H1 (cell line): Measurements from ENCODE around the gene LY6G6F. TPM values are rescaled to one million over a fixed set of nuclear protein-coding genes. Genes with fewer than 3 reads are reported as not detected.

ENCODE experiments used
- CTCF ChIA-PET: fragments of 300-600 bp; sonication (Branson Sonifier 250); formaldehyde crosslinking; loops from one replicate; lab custom pipeline; 2021; ENCODE audit not compliant: partially characterized antibody; lab: Charles Lee
- POLR2A ChIA-PET: fragments of 300-600 bp; sonication (Branson Sonifier 250); formaldehyde crosslinking; loops from one replicate; lab custom pipeline; 2021; ENCODE audit warnings: inconsistent platforms; ENCODE audit not compliant: partially characterized antibody; lab: Charles Lee
- DNase-seq, 2 experiments: peaks; one replicate each; pipeline versions ENCODE4 v3.0.0 to v3.0.0-alpha.2; 2010 to 2022; ENCODE audit warnings: low spot score in 2 of 2, low read depth in 1 of 2, mixed read lengths in 1 of 2
- FAIRE-seq: peaks from 2 replicates; lab custom pipeline; 2011; peaks lifted over from hg19 to GRCh38; lab: Jason Lieb, UNC
- H2AFZ ChIP-seq: 2 replicates; pipeline ENCODE4 v1.8.1; 2012; ENCODE audit warnings: low read length, inconsistent platforms
- H2AK5ac ChIP-seq: 2 replicates; pipeline ENCODE4 v1.6.1; 2013; ENCODE audit warnings: low read depth, low read length
- H2BK120ac ChIP-seq: replicated peaks from 2 replicates; pipeline ENCODE3; 2013; ENCODE audit warnings: low read depth, low read length, inconsistent platforms
- H2BK12ac ChIP-seq: 2 replicates; pipeline ENCODE4 v1.6.1; 2013; ENCODE audit warnings: low read depth, low read length
- H2BK15ac ChIP-seq: 2 replicates; pipeline ENCODE4 v1.6.1; 2013; ENCODE audit warnings: low read length
- H2BK20ac ChIP-seq: 2 replicates; pipeline ENCODE4 v1.6.1; 2013; ENCODE audit warnings: low read length
- H2BK5ac ChIP-seq: 2 replicates; pipeline ENCODE4 v1.6.1; 2013; ENCODE audit warnings: low read depth, low read length
- H3K14ac ChIP-seq: 2 replicates; pipeline ENCODE4 v1.6.1; 2013; ENCODE audit warnings: inconsistent platforms; ENCODE audit not compliant: insufficient read length
- H3K18ac ChIP-seq: 2 replicates; pipeline ENCODE4 v1.6.1; 2013; ENCODE audit warnings: low read length; ENCODE audit errors: extremely low read depth
- H3K23ac ChIP-seq: 2 replicates; pipeline ENCODE4 v1.6.1; 2013; ENCODE audit warnings: inconsistent platforms; ENCODE audit not compliant: insufficient read length
- H3K23me2 ChIP-seq: 2 replicates; pipeline ENCODE4 v1.6.1; 2013; ENCODE audit warnings: low read depth, low read length
- H3K27ac ChIP-seq: 2 replicates; pipeline ENCODE4 v1.6.1; 2011; ENCODE audit warnings: low read depth, low read length, inconsistent platforms
- H3K27me3 ChIP-seq, 4 experiments: replicated peaks in 1 of 4; 1 replicate in 1 of 4; 2 replicates in 3 of 4; pipeline versions ENCODE4 v1.6.1 to v1.8.1; 2011 to 2013; ENCODE audit warnings: low read length in 3 of 4, mild to moderate bottlenecking in 3 of 4, inconsistent platforms in 2 of 4, mixed read lengths in 2 of 4, moderate library complexity in 1 of 4; ENCODE audit not compliant: control insufficient read depth in 3 of 4, insufficient read depth in 3 of 4; ENCODE audit errors: extremely low read depth in 1 of 4
- H3K36me3 ChIP-seq, 4 experiments: 2 replicates each; pipeline versions ENCODE4 v1.6.1 to v1.8.1; 2011 to 2013; ENCODE audit warnings: mild to moderate bottlenecking in 4 of 4, low read length in 3 of 4, moderate library complexity in 2 of 4, control low read depth in 1 of 4, inconsistent platforms in 1 of 4; ENCODE audit not compliant: insufficient read depth in 4 of 4, control insufficient read depth in 2 of 4
- H3K4ac ChIP-seq: replicated peaks from 2 replicates; pipeline ENCODE3; 2013; ENCODE audit warnings: low read length, low read depth, mixed read lengths, inconsistent platforms; ENCODE audit not compliant: insufficient read length
- H3K4me1 ChIP-seq, 4 experiments: replicated peaks in 1 of 4; 1 replicate in 1 of 4; 2 replicates in 3 of 4; pipeline versions ENCODE4 v1.6.1 to v1.8.1; 2011 to 2013; ENCODE audit warnings: low read length in 3 of 4, inconsistent platforms in 2 of 4, mixed read lengths in 1 of 4; ENCODE audit not compliant: insufficient read depth in 4 of 4, control insufficient read depth in 3 of 4
- H3K4me2 ChIP-seq, 2 experiments: 2 replicates each; pipeline versions ENCODE4 v1.6.1 to v1.8.1; 2011 to 2013; ENCODE audit warnings: low read depth in 2 of 2, low read length in 2 of 2, control low read depth in 1 of 2, inconsistent platforms in 1 of 2, mild to moderate bottlenecking in 1 of 2; ENCODE audit not compliant: insufficient read depth in 1 of 2
- H3K4me3 ChIP-seq, 4 experiments: fragments of 200-600, 300-600 bp in 1 of 4; sonication (generic), shearing (Covaris generic), sonication (Bioruptor Twin) in 1 of 4; 2 replicates each; pipeline versions ENCODE4 v1.5.1 to v1.8.1; 2011 to 2016; ENCODE audit warnings: low read length in 4 of 4, low read depth in 3 of 4, control low read depth in 2 of 4, inconsistent platforms in 2 of 4, mild to moderate bottlenecking in 2 of 4, mixed read lengths in 1 of 4, moderate library complexity in 1 of 4; ENCODE audit not compliant: insufficient read depth in 2 of 4; ENCODE audit errors: extremely low read depth in 1 of 4
- H3K56ac ChIP-seq: replicated peaks from 2 replicates; pipeline ENCODE3; 2013; ENCODE audit warnings: low read depth, mild to moderate bottlenecking, mixed read lengths, low read length, inconsistent platforms; ENCODE audit not compliant: insufficient read length
- H3K79me1 ChIP-seq: 2 replicates; pipeline ENCODE4 v1.6.1; 2013; ENCODE audit warnings: low read depth, low read length, control low read depth
- H3K79me2 ChIP-seq, 2 experiments: 2 replicates each; pipeline versions ENCODE4 v1.6.1 to v1.8.1; 2012 to 2013; ENCODE audit warnings: low read length in 2 of 2, mild to moderate bottlenecking in 2 of 2, inconsistent platforms in 1 of 2; ENCODE audit not compliant: insufficient read depth in 2 of 2, control insufficient read depth in 1 of 2
- H3K9ac ChIP-seq, 4 experiments: replicated peaks in 1 of 4; 1 replicate in 1 of 4; 2 replicates in 3 of 4; pipeline versions ENCODE4 v1.6.1 to v1.8.1; 2011 to 2013; ENCODE audit warnings: low read depth in 3 of 4, low read length in 3 of 4, control low read depth in 2 of 4, mild to moderate bottlenecking in 2 of 4, moderate library complexity in 2 of 4, inconsistent platforms in 1 of 4; ENCODE audit errors: extremely low read depth in 1 of 4
- H3K9me3 ChIP-seq, 2 experiments: 2 replicates each; pipeline versions ENCODE4 v1.6.1 to v1.8.1; 2012 to 2013; ENCODE audit warnings: mild to moderate bottlenecking in 2 of 2, moderate library complexity in 2 of 2, control low read depth in 1 of 2, inconsistent platforms in 1 of 2, low read depth in 1 of 2, low read length in 1 of 2, mixed read lengths in 1 of 2; ENCODE audit not compliant: insufficient read depth in 2 of 2
- H4K20me1 ChIP-seq, 2 experiments: replicated peaks in 1 of 2; 2 replicates each; pipeline versions ENCODE3 to v1.8.1; 2011 to 2013; ENCODE audit warnings: inconsistent platforms in 2 of 2, low read length in 2 of 2, mild to moderate bottlenecking in 1 of 2; ENCODE audit not compliant: insufficient read depth in 2 of 2, control insufficient read depth in 1 of 2
- H4K5ac ChIP-seq: 2 replicates; pipeline ENCODE4 v1.6.1; 2013; ENCODE audit warnings: low read length, low read depth, mixed read lengths, inconsistent platforms; ENCODE audit not compliant: insufficient read length
- H4K8ac ChIP-seq: 2 replicates; pipeline ENCODE4 v1.8.0; 2013; ENCODE audit warnings: mild to moderate bottlenecking, moderate library complexity, low read length, inconsistent platforms; ENCODE audit not compliant: insufficient read depth; ENCODE audit errors: extremely low read depth
- H4K91ac ChIP-seq: replicated peaks from 2 replicates; pipeline ENCODE3; 2013; ENCODE audit warnings: low read length, mixed read lengths, inconsistent platforms; ENCODE audit not compliant: insufficient read length
- CBX8 ChIP-seq: fragments of 300-800, 300-1000 bp; sonication (generic); IDR thresholded peaks from 2 replicates; pipeline ENCODE4 v1.7.1; 2016; ENCODE audit warnings: low read depth, low read length, borderline replicate concordance
- CHD2 ChIP-seq: IDR thresholded peaks from 2 replicates; pipeline ENCODE4 v1.6.1; 2012; ENCODE audit warnings: low read length, improper control_type of control experiment
- CTBP2 ChIP-seq: IDR thresholded peaks from 2 replicates; pipeline ENCODE4 v1.7.0; 2011; ENCODE audit warnings: borderline replicate concordance, mild to moderate bottlenecking, moderate library complexity, mixed read lengths, low read length; ENCODE audit not compliant: insufficient read depth, insufficient read length
- FOSL1 ChIP-seq: IDR thresholded peaks from 2 replicates; pipeline ENCODE4 v1.6.1; 2011; ENCODE audit warnings: mild to moderate bottlenecking, low read depth, low read length, moderate library complexity; ENCODE audit not compliant: insufficient read depth
- HDAC2 ChIP-seq, 2 experiments: fragments of 300-600 bp in 1 of 2; sonication (generic) in 1 of 2; IDR thresholded peaks; 2 replicates each; pipeline ENCODE4 v1.6.1; 2011 to 2012; ENCODE audit warnings: low read depth in 2 of 2, low read length in 2 of 2, mild to moderate bottlenecking in 2 of 2, moderate library complexity in 2 of 2, borderline replicate concordance in 1 of 2, inconsistent platforms in 1 of 2
- KDM1A ChIP-seq: fragments of 200-600, 300-600 bp; sonication (generic); IDR thresholded peaks from 2 replicates; pipeline ENCODE4 v1.7.1; 2016; ENCODE audit warnings: mild to moderate bottlenecking, low read length, borderline replicate concordance
- SIX5 ChIP-seq: IDR thresholded peaks from 2 replicates; pipeline ENCODE4 v1.6.1; 2011; ENCODE audit warnings: mild to moderate bottlenecking, low read depth, low read length
- TAF1 ChIP-seq: IDR thresholded peaks from 2 replicates; pipeline ENCODE4 v1.6.1; 2011; ENCODE audit warnings: mild to moderate bottlenecking, low read depth, low read length
- TAF7 ChIP-seq: optimal IDR thresholded peaks from 2 replicates; pipeline ENCODE3; 2011; ENCODE audit warnings: low read depth, mild to moderate bottlenecking, inconsistent platforms, low read length, moderate library complexity, borderline replicate concordance
- TCF12 ChIP-seq: IDR thresholded peaks from 2 replicates; pipeline ENCODE4 v1.6.1; 2011; ENCODE audit warnings: low read depth, mild to moderate bottlenecking, low read length
- YY1 ChIP-seq: IDR thresholded peaks from 2 replicates; pipeline ENCODE4 v1.6.1; 2011; ENCODE audit warnings: low read depth, mild to moderate bottlenecking, low read length
- WGBS, 2 experiments: shearing (Covaris generic) in 1 of 2; methylation state at CpG; one replicate each; pipeline versions ENCODE4 v1.1.6 to v1.1.7; 2013 to 2015; ENCODE audit warnings: low lambda C conversion rate in 2 of 2, mixed read lengths in 2 of 2, inconsistent platforms in 1 of 2, low coverage in 1 of 2, missing lambda C conversion rate in 1 of 2; ENCODE audit not compliant: insufficient replicate concordance in 2 of 2, insufficient coverage in 1 of 2, insufficient read length in 1 of 2; ENCODE audit errors: extremely low coverage in 1 of 2, missing lambda C conversion rate in 1 of 2; 5-methylcytosine and 5-hydroxymethylcytosine counted together
- polyA plus RNA-seq, 7 experiments: library from polyadenylated mRNA; depleted of rRNA in 3 of 7; stranded (reverse) in 5 of 7; unstranded in 2 of 7; fragments of >200 nt in 5 of 7; fragments of 200-250 nt in 2 of 7; gene quantifications; 1 replicate in 5 of 7; 2 replicates in 1 of 7; 4 replicates in 1 of 7; pipeline versions ENCODE4 v1.2.1 to v1.2.3, GENCODE V29; 2011 to 2013; ENCODE audit warnings: missing spikeins in 2 of 7, mixed read lengths in 2 of 7
- total RNA-seq: library from RNA; stranded (reverse); fragmentation: NEBNext Ultra II Directional; extraction: Animal tissue kit (Norgen Biotek cat#: 25700); gene quantifications from 2 replicates; pipeline ENCODE4 v1.2.1, GENCODE V29; 2021

The LY6G6F gene
- total and polyA plus RNA-seq, 2 of the 8 experiments (the other 6 are each of a cell fraction or from before 2014, with no cell fraction given), result not detected

DNA sequence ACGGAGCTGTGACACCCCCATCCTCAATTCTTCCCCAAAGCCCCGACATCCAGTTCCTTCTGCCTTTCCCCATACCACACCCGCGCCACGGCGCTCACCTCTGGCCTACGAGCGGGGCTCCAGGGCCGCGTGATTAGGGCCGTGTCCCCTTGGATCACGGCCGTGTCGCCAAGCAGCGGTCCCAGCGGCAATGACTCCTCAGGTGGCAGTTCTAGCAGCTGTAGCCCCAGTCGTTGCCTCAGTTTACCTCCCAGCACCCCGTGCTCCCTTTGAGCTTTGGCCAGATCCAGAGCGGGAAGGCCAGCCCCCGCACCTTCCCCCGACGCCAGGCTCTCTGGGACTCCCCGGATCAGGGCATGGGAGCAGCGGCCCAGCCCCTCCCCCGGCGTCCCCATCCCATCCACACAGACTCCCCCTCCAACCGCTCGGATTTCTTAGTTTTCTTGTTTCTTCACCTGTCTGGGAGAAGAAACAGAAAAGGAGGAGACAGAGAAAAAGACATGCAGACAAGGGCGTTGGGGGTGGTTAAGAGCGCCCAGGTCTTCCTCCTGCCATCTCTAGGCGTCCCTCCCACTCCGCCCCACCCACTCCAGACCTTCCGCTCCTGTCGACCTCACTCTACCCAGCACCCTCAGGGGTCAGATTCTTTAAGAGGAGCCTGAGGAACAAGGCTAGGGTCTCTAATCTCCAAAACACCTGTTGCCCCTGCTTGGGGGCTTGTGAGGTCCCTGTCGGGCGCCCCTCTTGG lies 22.3 kb downstream of the LY6G6F start, which contains the start of gene DDAH2:
Gene DDAH2, minus strand, starts transcription at position 533 of the 748 bp plus-strand sequence. Its CDS starts 138 bp downstream, at position 395.
- Histone ChIP-seq H2BK15ac (peak within 1 kb of the TSS; percentile 61; the same call in 1 of the 2 replicates), H3K79me2 (peaks cover 0 to 3% of the 10 kb centered on the region in 2 experiments; a peak in 2 of 4 replicates), H3K23me2 (peaks cover 2% of the 10 kb centered on the region; the same call in 1 of the 2 replicates), H3K14ac (no peak within 1 kb of the TSS), H3K9me3 (no peaks in the 10 kb centered on the region)
- no peak for FAIRE-seq
- TF ChIP-seq TAF1, result no peak
- TF ChIP-seq FOSL1, result no peak
- TF ChIP-seq TAF7, result no peak
- TF ChIP-seq YY1, result no peak
- no peak for TF ChIP-seq CHD2
- 0 out of 4 replicates have a peak, but pooled peaks of 1 of the 2 experiments have one; percentile 62 for TF ChIP-seq HDAC2 (IDR thresholded peaks at IDR 0.05; ENCODE audit: borderline replicate concordance in 1 of 2, low read depth in 2 of 2, low read length in 2 of 2)
- TF ChIP-seq SIX5, result no peak
- TF ChIP-seq KDM1A, result no peak
- no peak for TF ChIP-seq CTBP2
- peak; percentile 98 for TF ChIP-seq TCF12
- TF ChIP-seq CBX8, result no peak
- TF ChIP-seq, all 59 proteins: peak for 2
- peak within 1 kb of the TSS; percentile 62 to 75 (median 71) for H3K9ac ChIP-seq
- peaks cover 8 to 37% (median 31%) of the 10 kb centered on the region in 4 experiments for H3K36me3 ChIP-seq
- peak within 1 kb of the TSS; percentile 56 to 91 (median 83) for H3K4me3 ChIP-seq
- H2AFZ ChIP-seq, result peak within 1 kb of the TSS; percentile 92; the same call in 1 of the 2 replicates
- ChIA-PET POLR2A (interaction anchor here (0.5 to 4.2 kb wide), 30 partner anchors 8 to 427 kb away, joined by 3 to 57 read pairs (median 6); partner anchors contain the start of genes ABHD16A, ATP6V1G2, BAG6 and C6orf47), CTCF (interaction anchor here (0.5 to 8.9 kb wide), 30 partner anchors 8 to 190 kb away, joined by 3 to 89 read pairs (median 4); partner anchors contain the start of genes ABHD16A, C6orf47, LSM2 and LY6G6D)
- peak within 1 kb of the TSS; percentile 92; the same call in 1 of the 2 replicates for H2BK12ac ChIP-seq
- H3K27me3 ChIP-seq, result no peaks in the 10 kb centered on the region
- no peak within 1 kb of the TSS for H2BK20ac ChIP-seq
- H3K23ac ChIP-seq, result no peak within 1 kb of the TSS
- peak within 1 kb of the TSS; percentile 49; the same call in 1 of the 2 replicates for H3K27ac ChIP-seq
- H2BK120ac ChIP-seq, result no peak within 1 kb of the TSS
- peak within 1 kb of the TSS; percentile 84 for H4K5ac ChIP-seq
- peak within 1 kb of the TSS; percentile 31 to 90 for H3K4me2 ChIP-seq
- peak within 1 kb of the TSS; percentile 87 for H3K56ac ChIP-seq
- H3K18ac ChIP-seq, result peak within 1 kb of the TSS; percentile 52
- H4K20me1 ChIP-seq, result peaks cover 0 to 1% of the 10 kb centered on the region in 2 experiments
- H4K91ac ChIP-seq, result peak within 1 kb of the TSS; percentile 27
- WGBS, 2 experiments, result 61% methylated on average over 27 of the region's 36 CpGs; no CpG with 5 or more reads in 1 of the 2 experiments
- no peak for DNase-seq
- no peak within 1 kb of the TSS for H2AK5ac ChIP-seq
- H3K4ac ChIP-seq, result peak within 1 kb of the TSS; percentile 63
- peak within 1 kb of the TSS; percentile 86 for H4K8ac ChIP-seq
- peaks cover 6% of the 10 kb centered on the region; the same call in 1 of the 2 replicates for H3K79me1 ChIP-seq
- peaks cover 3 to 13% (median 7%) of the 10 kb centered on the region in 4 experiments for H3K4me1 ChIP-seq
- no peak within 1 kb of the TSS; the same call in none of the 2 replicates for H2BK5ac ChIP-seq
